ENCODE data around the gene VEPH1.

Gene VEPH1

GRCh38 chr3:157427901-157428300 lies 75.3 kb downstream of the VEPH1 start:
- TF ChIP-seq CTCF (IDR thresholded peaks at IDR 0.05; ENCODE audit: low read depth, low read length) = no peak
- no peak for DNase-seq (ENCODE audit: low read depth in 2 of 2)
- no peak overlapping the region for H3K4me3 ChIP-seq (replicated peaks in 1 of 2; ENCODE audit: low read depth in 2 of 2, low read length in 2 of 2)

GRCh38 chr3:157423337-157423736 lies 79.9 kb downstream of the VEPH1 start:
- no peak overlapping the region for H3K4me3 ChIP-seq (replicated peaks in 1 of 2; ENCODE audit: low read depth in 2 of 2, low read length in 2 of 2)
- TF ChIP-seq CTCF (IDR thresholded peaks at IDR 0.05; ENCODE audit: low read depth, low read length) = no peak
- DNase-seq (ENCODE audit: low read depth in 2 of 2) = peak in 1 of 2 donors; percentile 49

DNA sequence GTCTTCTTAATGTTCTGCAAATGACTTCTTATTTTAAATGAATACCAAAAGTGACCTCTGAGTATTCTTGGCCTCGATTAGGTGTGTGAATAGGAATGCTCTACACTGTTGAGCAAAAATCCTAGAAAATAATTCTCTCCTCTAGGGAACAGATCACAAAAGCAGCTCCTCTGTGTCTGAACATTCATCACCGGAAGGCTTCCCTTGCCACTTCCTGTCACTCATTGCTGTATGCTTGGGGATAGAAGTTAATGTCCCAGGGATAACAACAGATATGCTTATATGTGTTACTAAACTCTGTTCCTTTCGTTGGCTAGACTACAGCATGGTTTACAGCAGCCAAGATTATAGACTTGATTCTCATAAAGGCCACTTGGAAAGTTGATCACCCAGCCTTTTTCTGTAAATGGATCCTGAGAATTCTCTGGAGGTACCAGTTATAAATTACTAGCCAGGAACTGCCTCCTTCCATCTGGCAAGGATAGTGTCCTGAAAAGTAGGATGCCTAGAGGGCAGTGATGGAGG lies 82.5 kb downstream of the VEPH1 start:
- peak in 1 of 2 donors; percentile 15 for DNase-seq (ENCODE audit: low read depth in 2 of 2)
- no peak for TF ChIP-seq CTCF (IDR thresholded peaks at IDR 0.05; ENCODE audit: low read depth, low read length)
- no peak overlapping the region for H3K4me3 ChIP-seq (replicated peaks in 1 of 2; ENCODE audit: low read depth in 2 of 2, low read length in 2 of 2)

- TF ChIP-seq CTCF (IDR thresholded peaks at IDR 0.05; ENCODE audit: low read depth, low read length) = no peak
- peak in 1 of 2 donors; percentile 41 for DNase-seq (ENCODE audit: low read depth in 2 of 2)
- no peak overlapping the region for H3K4me3 ChIP-seq (replicated peaks in 1 of 2; ENCODE audit: low read depth in 2 of 2, low read length in 2 of 2)
Observed at GRCh38 chr3:157418104-157418503, 85.1 kb downstream of the VEPH1 start.

DNA sequence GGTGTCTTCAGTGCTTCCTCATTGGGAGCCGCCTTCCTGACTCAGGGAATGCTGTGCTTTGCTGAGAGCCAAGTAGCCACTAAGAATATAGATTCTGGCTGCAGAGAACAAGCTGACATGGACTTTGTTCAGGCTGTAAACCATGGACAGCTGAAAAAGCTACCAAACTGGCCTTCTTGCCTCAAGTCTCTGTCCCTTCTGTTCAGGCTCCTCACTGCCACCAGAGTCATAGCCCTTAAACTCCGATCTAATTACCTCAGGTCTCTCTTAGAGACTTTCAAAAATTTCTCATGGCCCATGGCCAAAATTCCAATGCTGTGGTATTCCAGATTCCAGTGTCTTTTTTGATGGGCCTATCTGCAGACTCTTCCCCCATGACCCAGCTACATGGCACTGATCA lies 86.0 kb downstream of the VEPH1 start:
- DNase-seq (ENCODE audit: low read depth in 2 of 2) = peak; percentile 20 to 21
- H3K4me3 ChIP-seq (replicated peaks in 1 of 2; ENCODE audit: low read depth in 2 of 2, low read length in 2 of 2) = no peak overlapping the region
- TF ChIP-seq CTCF (IDR thresholded peaks at IDR 0.05; ENCODE audit: low read depth, low read length) = no peak

DNA sequence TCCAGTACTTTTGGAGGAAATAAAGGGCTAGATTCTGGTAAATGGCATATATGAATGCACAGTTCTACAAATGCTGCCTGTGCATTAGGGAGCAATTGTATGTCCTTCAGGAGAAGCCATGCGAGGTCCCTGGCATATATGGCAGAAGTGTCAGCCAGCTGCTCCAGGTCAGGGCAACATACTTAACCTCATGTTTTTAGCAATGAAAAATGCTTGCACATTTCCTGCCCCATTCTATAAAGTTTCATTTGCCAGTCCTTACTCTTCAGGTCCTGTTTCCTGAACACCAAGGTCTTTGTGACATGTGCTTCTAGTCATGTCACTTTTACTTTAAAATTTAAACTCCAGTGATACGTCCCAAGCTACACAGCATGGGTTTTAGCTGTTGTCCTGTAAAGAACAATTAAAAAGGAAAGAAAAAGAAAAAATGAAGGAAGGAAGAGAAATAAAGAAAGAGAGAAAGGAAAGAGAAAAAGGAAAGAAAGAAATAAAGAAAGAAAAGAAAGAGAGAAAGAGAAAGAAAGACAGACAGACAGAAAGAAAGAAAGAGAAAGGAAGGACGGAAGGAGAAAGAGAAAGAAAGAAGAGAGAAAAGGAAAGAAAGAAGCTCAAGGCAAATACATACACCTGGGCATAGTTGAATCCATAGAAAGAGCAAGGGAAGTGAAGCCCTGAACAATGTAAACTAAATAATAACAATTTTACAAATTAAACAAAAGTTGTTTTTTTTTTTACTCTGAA lies 86.7 kb downstream of the VEPH1 start:
- no peak for TF ChIP-seq CTCF (IDR thresholded peaks at IDR 0.05; ENCODE audit: low read depth, low read length)
- H3K4me3 ChIP-seq (replicated peaks in 1 of 2; ENCODE audit: low read depth in 2 of 2, low read length in 2 of 2) = no peak overlapping the region
- no peak for DNase-seq (ENCODE audit: low read depth in 2 of 2)
